ENCODE data around the gene ZDHHC11B.
"Not testable (repeated sequence)": the region's sequence is repeated elsewhere in the genome, so short reads cannot be mapped to it uniquely, and the experiment has no call there.

DNA sequence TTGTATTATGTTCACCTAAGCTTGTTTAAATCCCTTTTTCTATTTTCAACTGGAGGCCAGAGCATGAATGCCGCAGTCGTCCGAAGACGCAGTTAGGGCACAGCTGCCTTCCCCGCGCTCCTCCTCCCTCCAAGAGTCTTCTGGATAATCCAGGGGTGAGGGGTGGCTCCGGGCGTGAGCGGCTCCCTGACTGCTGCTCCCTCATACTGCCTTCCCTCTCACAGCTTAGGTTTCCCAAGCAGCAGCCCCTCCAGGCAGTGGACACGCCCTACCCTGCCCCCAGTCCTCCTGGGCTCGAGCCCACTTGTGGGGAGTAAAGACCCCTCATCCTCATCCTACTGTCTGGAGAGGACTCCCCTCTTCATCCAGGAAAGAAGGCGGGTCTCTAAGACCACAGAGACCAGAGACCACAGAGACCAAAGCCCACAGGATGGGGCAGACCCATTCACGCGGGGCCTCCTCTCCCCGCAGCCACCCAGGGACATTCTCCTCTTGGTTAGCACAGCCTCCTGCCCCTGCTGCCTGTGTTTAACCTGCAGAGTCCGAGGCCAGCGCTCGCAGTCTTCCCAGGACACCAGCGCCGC is 31.9 kb downstream of the ZDHHC11B start:
- TF ChIP-seq, protein P1, sequence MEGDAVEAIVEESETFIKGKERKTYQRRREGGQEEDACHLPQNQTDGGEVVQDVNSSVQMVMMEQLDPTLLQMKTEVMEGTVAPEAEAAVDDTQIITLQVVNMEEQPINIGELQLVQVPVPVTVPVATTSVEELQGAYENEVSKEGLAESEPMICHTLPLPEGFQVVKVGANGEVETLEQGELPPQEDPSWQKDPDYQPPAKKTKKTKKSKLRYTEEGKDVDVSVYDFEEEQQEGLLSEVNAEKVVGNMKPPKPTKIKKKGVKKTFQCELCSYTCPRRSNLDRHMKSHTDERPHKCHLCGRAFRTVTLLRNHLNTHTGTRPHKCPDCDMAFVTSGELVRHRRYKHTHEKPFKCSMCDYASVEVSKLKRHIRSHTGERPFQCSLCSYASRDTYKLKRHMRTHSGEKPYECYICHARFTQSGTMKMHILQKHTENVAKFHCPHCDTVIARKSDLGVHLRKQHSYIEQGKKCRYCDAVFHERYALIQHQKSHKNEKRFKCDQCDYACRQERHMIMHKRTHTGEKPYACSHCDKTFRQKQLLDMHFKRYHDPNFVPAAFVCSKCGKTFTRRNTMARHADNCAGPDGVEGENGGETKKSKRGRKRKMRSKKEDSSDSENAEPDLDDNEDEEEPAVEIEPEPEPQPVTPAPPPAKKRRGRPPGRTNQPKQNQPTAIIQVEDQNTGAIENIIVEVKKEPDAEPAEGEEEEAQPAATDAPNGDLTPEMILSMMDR (IDR thresholded peaks at IDR 0.05; ENCODE audit: poor library complexity, severe bottlenecking): not testable (repeated sequence)
- TF ChIP-seq EP300 (conservative IDR thresholded peaks at IDR 0.05; ENCODE audit: poor library complexity, severe bottlenecking): not testable (repeated sequence)
